IMR-90 (cell line): ENCODE data around the gene SPCS2. TPM values are rescaled to one million over a fixed set of nuclear protein-coding genes. Genes with fewer than 3 reads are reported as not detected.

Experiments
- ATAC-seq: fragments of 200-7000 bp; cut with Tn5 transposase; 2 replicates; pipeline ENCODE4 v1.9.1; 2020; ENCODE audit warnings: low read depth, mild to moderate bottlenecking, moderate library complexity
- BruUV-seq: library from RNA; stranded (reverse); fragments of 400-500 nt; replicated peaks from 2 replicates; lab custom pipeline; 2021; lab: Mats Ljungman, UMichigan
- CTCF ChIA-PET: fragments of 300-600 bp; formaldehyde crosslinking; extraction: SDS; loops from one replicate; lab custom pipeline; 2021; ENCODE audit warnings: antibody characterized with exemption; lab: Yijun Ruan, JAX
- POLR2A ChIA-PET: fragments of 300-600 bp; sonication (Branson Sonifier 250); formaldehyde crosslinking; loops from one replicate; lab custom pipeline; 2022; ENCODE audit warnings: antibody characterized with exemption; ENCODE audit not compliant: unreplicated experiment; lab: Charles Lee
- DNase-seq: peaks from one replicate; pipeline ENCODE4 v3.0.0; 2013
- H2AFZ ChIP-seq: replicated peaks from 2 replicates; pipeline ENCODE3; 2013; ENCODE audit warnings: low read length, mild to moderate bottlenecking; ENCODE audit not compliant: poor library complexity
- H2AK5ac ChIP-seq: 2 replicates; pipeline ENCODE4 v1.6.1; 2013; ENCODE audit warnings: low read depth, low read length, inconsistent platforms
- H2AK9ac ChIP-seq: replicated peaks from 2 replicates; pipeline ENCODE3; 2013; ENCODE audit warnings: mild to moderate bottlenecking, low read depth, low read length, moderate library complexity; ENCODE audit not compliant: poor library complexity
- H2BK120ac ChIP-seq: 2 replicates; pipeline ENCODE4 v1.6.1; 2013; ENCODE audit warnings: low read depth, low read length, inconsistent platforms
- H2BK15ac ChIP-seq: 3 replicates; pipeline ENCODE4 v1.6.1; 2013; ENCODE audit warnings: low read depth, low read length, inconsistent platforms
- H2BK20ac ChIP-seq: 2 replicates; pipeline ENCODE4 v1.6.1; 2013; ENCODE audit warnings: low read depth, mild to moderate bottlenecking, inconsistent platforms, low read length, moderate library complexity
- H2BK5ac ChIP-seq: 2 replicates; pipeline ENCODE4 v1.6.1; 2013; ENCODE audit warnings: mild to moderate bottlenecking, low read depth, low read length, inconsistent platforms; ENCODE audit not compliant: poor library complexity, severe bottlenecking
- H3K14ac ChIP-seq: replicated peaks from 2 replicates; pipeline ENCODE4 v1.6.1; 2013; ENCODE audit warnings: low read depth, low read length, inconsistent platforms
- H3K18ac ChIP-seq: 2 replicates; pipeline ENCODE4 v1.6.1; 2013; ENCODE audit warnings: low read depth, low read length, control low read depth
- H3K23ac ChIP-seq: 2 replicates; pipeline ENCODE4 v1.6.1; 2013; ENCODE audit warnings: low read depth, low read length, inconsistent platforms
- H3K27ac ChIP-seq: 2 replicates; pipeline ENCODE4 v1.5.1; 2013; ENCODE audit warnings: mild to moderate bottlenecking, control low read depth, low read length; ENCODE audit not compliant: insufficient read depth
- H3K27me3 ChIP-seq: 2 replicates; pipeline ENCODE4 v1.6.1; 2013; ENCODE audit warnings: low read length; ENCODE audit not compliant: control insufficient read depth, insufficient read depth
- H3K36me3 ChIP-seq: 2 replicates; pipeline ENCODE4 v1.6.1; 2013; ENCODE audit warnings: low read length, mixed read lengths; ENCODE audit not compliant: control insufficient read depth, insufficient read depth
- H3K4ac ChIP-seq: 2 replicates; pipeline ENCODE4 v1.6.1; 2013; ENCODE audit warnings: low read depth, low read length, inconsistent platforms
- H3K4me1 ChIP-seq: 2 replicates; pipeline ENCODE4 v1.6.1; 2013; ENCODE audit warnings: low read length, mixed read lengths; ENCODE audit not compliant: control insufficient read depth, insufficient read depth
- H3K4me2 ChIP-seq: 2 replicates; pipeline ENCODE4 v1.6.1; 2013; ENCODE audit warnings: low read depth, mild to moderate bottlenecking, control low read depth, low read length, moderate library complexity
- H3K4me3 ChIP-seq: 2 replicates; pipeline ENCODE4 v1.5.1; 2013; ENCODE audit warnings: low read depth, mild to moderate bottlenecking, control low read depth, low read length, moderate library complexity; ENCODE audit not compliant: insufficient read depth
- H3K56ac ChIP-seq: 2 replicates; pipeline ENCODE4 v1.6.1; 2013; ENCODE audit warnings: low read length, inconsistent platforms; ENCODE audit not compliant: insufficient read depth; ENCODE audit errors: extremely low read depth
- H3K79me1 ChIP-seq, 2 experiments: 2 replicates each; pipeline ENCODE4 v1.6.1; 2013; ENCODE audit warnings: low read length in 2 of 2, inconsistent platforms in 1 of 2, low read depth in 1 of 2
- H3K9ac ChIP-seq: 2 replicates; pipeline ENCODE4 v1.6.1; 2013; ENCODE audit warnings: low read depth, low read length, control low read depth
- H3K9me1 ChIP-seq: 2 replicates; pipeline ENCODE4 v1.6.1; 2013; ENCODE audit warnings: low read length, inconsistent platforms; ENCODE audit not compliant: insufficient read depth
- H3K9me3 ChIP-seq: 2 replicates; pipeline ENCODE4 v1.6.1; 2013; ENCODE audit warnings: low read length; ENCODE audit not compliant: control insufficient read depth, insufficient read depth
- H4K20me1 ChIP-seq: 2 replicates; pipeline ENCODE4 v1.6.1; 2013; ENCODE audit warnings: low read length, inconsistent platforms; ENCODE audit not compliant: insufficient read depth
- H4K5ac ChIP-seq: 2 replicates; pipeline ENCODE4 v1.6.1; 2013; ENCODE audit warnings: mild to moderate bottlenecking, low read depth, low read length, control low read depth
- H4K8ac ChIP-seq, 2 experiments: 2 replicates each; pipeline ENCODE4 v1.6.1; 2013; ENCODE audit warnings: low read depth in 2 of 2, low read length in 2 of 2, control low read depth in 1 of 2, inconsistent platforms in 1 of 2
- H4K91ac ChIP-seq: 2 replicates; pipeline ENCODE4 v1.6.1; 2013; ENCODE audit warnings: low read depth, low read length, inconsistent platforms; ENCODE audit not compliant: insufficient read depth
- CHD1 ChIP-seq: IDR thresholded peaks from 2 replicates; pipeline ENCODE4 v1.6.1; 2012; ENCODE audit warnings: low read depth, low read length, improper control_type of control experiment
- FOS ChIP-seq: fragments of 150-350 bp; IDR thresholded peaks from 2 replicates; pipeline ENCODE4 v1.6.1; 2016; ENCODE audit warnings: low read depth, low read length
- WGBS, 2 experiments: methylation state at CpG; one replicate each; pipeline versions ENCODE4 v1.1.5 to v1.1.7; 2013; ENCODE audit warnings: missing lambda C conversion rate in 2 of 2; ENCODE audit not compliant: insufficient read length in 1 of 2; ENCODE audit errors: extremely low coverage in 2 of 2; 5-methylcytosine and 5-hydroxymethylcytosine counted together
- dilution Hi-C: fragments of 300-500 bp; cut with HindIII; formaldehyde crosslinking; loops from one replicate; pipeline ENCODE4 v1.14.3; 2018; ENCODE audit warnings: low sequenced_read_pairs; ENCODE audit not compliant: unreplicated experiment
- in situ Hi-C: fragments of 300-500 bp; cut with MboI; formaldehyde crosslinking; loops from 3 replicates; pipeline ENCODE4 v1.14.3; 2019; ENCODE audit warnings: low sequenced_read_pairs, inconsistent platforms, mixed read lengths
- intact Hi-C: fragments of 100-400 bp; cut with micrococcal nuclease; formaldehyde crosslinking; loops from 2 replicates; pipeline ENCODE4 v1.10.0; 2022
- polyA plus RNA-seq, 3 experiments: library from polyadenylated mRNA; depleted of rRNA; stranded (reverse); fragments of >200 nt; gene quantifications; 2 replicates each; pipeline ENCODE4 v1.2.3, GENCODE V29; 2012; ENCODE audit warnings: low replicate concordance in 1 of 3
- total RNA-seq: library from RNA; depleted of rRNA; stranded (reverse); fragments of >200 nt; gene quantifications from 2 replicates; pipeline ENCODE4 v1.2.3, GENCODE V29; 2012
- TF ChIP-seq, protein P1 (sequence below): fragments of 150-350 bp; IDR thresholded peaks from 2 replicates; pipeline ENCODE4 v1.6.1; 2016; ENCODE audit warnings: low read depth, mild to moderate bottlenecking, low read length, moderate library complexity, borderline replicate concordance

The SPCS2 gene
- total and polyA plus RNA-seq, 2 of the 4 experiments (the other 2 are of a cell fraction) = 15.4 to 76.0 TPM

DNA sequence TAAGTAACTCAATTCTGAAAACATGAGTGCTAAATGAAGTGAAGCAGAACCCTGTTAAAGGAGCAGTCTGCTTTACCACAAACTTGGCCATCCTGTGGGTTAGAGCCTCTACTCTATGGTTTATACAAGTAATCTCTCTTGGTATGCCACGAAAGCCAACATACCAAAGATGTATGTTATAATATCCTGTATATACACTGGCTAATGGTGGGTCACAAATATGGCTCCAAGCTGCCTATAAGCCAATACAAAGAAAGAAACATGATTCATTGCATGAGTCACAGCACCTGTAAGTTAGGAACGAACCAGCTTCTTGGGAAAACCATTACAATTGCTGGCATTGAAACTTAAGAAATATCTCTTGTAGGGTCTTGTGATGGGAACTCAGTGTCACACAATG lies 16.3 kb upstream of the SPCS2 start:
- ChIA-PET CTCF (interaction anchor here (1.4 kb wide), 1 partner anchor 309 kb away, joined by 4 read pairs; no protein-coding TSS in a partner anchor), POLR2A (no interaction called here)
- ATAC-seq = peak; percentile 74
- Histone ChIP-seq H3K27ac (no peak overlapping the region), H3K9me3 (no peaks in the 10 kb centered on the region), H3K18ac (no peak overlapping the region; the same call in 1 of the 2 replicates), H3K79me1 (peaks cover 0 to 19% of the 10 kb centered on the region in 2 experiments; a peak in 1 of 4 replicates), H3K4me3 (no peak overlapping the region), H2AK5ac (no peak overlapping the region), H2AFZ (no peak overlapping the region), H4K8ac (no peak overlapping the region), H2BK5ac (peak overlapping the region; percentile 71), H2BK20ac (no peak overlapping the region), H4K91ac (no peak overlapping the region), H3K4me1 (peaks cover 7% of the 10 kb centered on the region), H3K4ac (peak overlapping the region; percentile 89; the same call in 1 of the 2 replicates), H3K9me1 (peaks cover 4% of the 10 kb centered on the region; the same call in 1 of the 2 replicates), H2BK120ac (peak overlapping the region; percentile 91; the same call in 1 of the 2 replicates), H3K36me3 (peaks cover 11% of the 10 kb centered on the region), H4K20me1 (no peaks in the 10 kb centered on the region), H3K14ac (no peak overlapping the region; the same call in 1 of the 2 replicates), H2BK15ac (no peak overlapping the region), H2AK9ac (no peak overlapping the region), H3K56ac (no peak overlapping the region), H3K9ac (no peak overlapping the region), H3K23ac (no peak overlapping the region), H3K27me3 (no peaks in the 10 kb centered on the region), H3K4me2 (no peak overlapping the region; the same call in 1 of the 2 replicates), H4K5ac (no peak overlapping the region)
- TF ChIP-seq CHD1 = no peak
- TF ChIP-seq, protein P1, sequence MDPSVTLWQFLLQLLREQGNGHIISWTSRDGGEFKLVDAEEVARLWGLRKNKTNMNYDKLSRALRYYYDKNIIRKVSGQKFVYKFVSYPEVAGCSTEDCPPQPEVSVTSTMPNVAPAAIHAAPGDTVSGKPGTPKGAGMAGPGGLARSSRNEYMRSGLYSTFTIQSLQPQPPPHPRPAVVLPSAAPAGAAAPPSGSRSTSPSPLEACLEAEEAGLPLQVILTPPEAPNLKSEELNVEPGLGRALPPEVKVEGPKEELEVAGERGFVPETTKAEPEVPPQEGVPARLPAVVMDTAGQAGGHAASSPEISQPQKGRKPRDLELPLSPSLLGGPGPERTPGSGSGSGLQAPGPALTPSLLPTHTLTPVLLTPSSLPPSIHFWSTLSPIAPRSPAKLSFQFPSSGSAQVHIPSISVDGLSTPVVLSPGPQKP = no peak
- TF ChIP-seq FOS = peak; percentile 68
- dilution Hi-C loops (no loop called here), intact Hi-C loops (no loop called here), in situ Hi-C loops (no loop called here)
- BruUV-seq = no TSS peak
- DNase-seq = peak; percentile 95
- no CpG with 5 or more reads among the region's 2 CpGs for WGBS, 2 experiments
